ENCODE data around the gene RGR. TPM values are rescaled to one million over a fixed set of nuclear protein-coding genes. Genes with fewer than 3 reads are reported as not detected.
A peak's percentile ranks its signal among the peaks of the same experiment; 100 is the strongest.

RGR gene
- total RNA-seq, 1 experiment from 2014 or later = not detected

- no peak for TF ChIP-seq EZH2phosphoT487 (IDR thresholded peaks at IDR 0.05; ENCODE audit: borderline replicate concordance, low read length)
- no peak for TF ChIP-seq CTCF (conservative IDR thresholded peaks at IDR 0.05; ENCODE audit: low read depth, low read length)
- Histone ChIP-seq H2AFZ (ENCODE audit: low read length) (no peak overlapping the region), H3K79me2 (ENCODE audit: low read length) (no peaks in the 10 kb centered on the region), H3K4me1 (ENCODE audit: insufficient read depth, low read length) (no peaks in the 10 kb centered on the region), H4K20me1 (ENCODE audit: low read length) (no peaks in the 10 kb centered on the region), H3K4me2 (ENCODE audit: low read length) (no peak overlapping the region), H3K9me2 (replicated peaks; ENCODE audit: low read length) (no peaks in the 10 kb centered on the region), H3K4me3 (ENCODE audit: low read length) (no peak overlapping the region), H3K27me3 (ENCODE audit: low read length) (0 out of 2 replicates have a peak, but pooled peaks cover 6% of the 10 kb centered on the region), H3K9me3 (ENCODE audit: low read length) (no peaks in the 10 kb centered on the region), H3F3A (ENCODE audit: low read length, unreplicated experiment) (no peaks in the 10 kb centered on the region), H3K36me3 (ENCODE audit: low read depth, low read length) (no peaks in the 10 kb centered on the region), H3K9ac (ENCODE audit: low read length) (no peak overlapping the region), H3K27ac (ENCODE audit: low read length) (no peak overlapping the region)
- ATAC-seq = no peak
- CTCF ChIA-PET = no interaction called here
- POLR2A ChIA-PET (ENCODE audit: unreplicated experiment) = no interaction called here
- no TSS peak for BruUV-seq (replicated peaks)
- DNase-seq = no peak
- intact Hi-C loops (cut with micrococcal nuclease) = no loop called here
Measured at GRCh38 chr10:84254552-84255478, 10.0 kb downstream of the RGR start.

GRCh38 chr10:84256510-84257342, 11.9 kb downstream of the RGR start:
- H3F3A ChIP-seq (ENCODE audit: low read length, unreplicated experiment) = no peaks in the 10 kb centered on the region
- H3K4me2 ChIP-seq (ENCODE audit: low read length) = no peak overlapping the region
- intact Hi-C loops (cut with micrococcal nuclease) = no loop called here
- no TSS peak for BruUV-seq (replicated peaks)
- DNase-seq = no peak
- POLR2A ChIA-PET (ENCODE audit: unreplicated experiment) = no interaction called here
- H3K4me1 ChIP-seq (ENCODE audit: insufficient read depth, low read length) = no peaks in the 10 kb centered on the region
- H3K4me3 ChIP-seq (ENCODE audit: low read length) = no peak overlapping the region
- H3K27me3 ChIP-seq (ENCODE audit: low read length) = 0 out of 2 replicates have a peak, but pooled peaks cover 2% of the 10 kb centered on the region
- H3K9me3 ChIP-seq (ENCODE audit: low read length) = no peaks in the 10 kb centered on the region
- H4K20me1 ChIP-seq (ENCODE audit: low read length) = no peaks in the 10 kb centered on the region
- H3K36me3 ChIP-seq (ENCODE audit: low read depth, low read length) = no peaks in the 10 kb centered on the region
- no peaks in the 10 kb centered on the region for H3K79me2 ChIP-seq (ENCODE audit: low read length)
- ATAC-seq = no peak
- no peak overlapping the region for H2AFZ ChIP-seq (ENCODE audit: low read length)
- CTCF ChIA-PET = no interaction called here
- TF ChIP-seq EZH2 (IDR thresholded peaks at IDR 0.05; ENCODE audit: low read length, unreplicated experiment) = no peak
- TF ChIP-seq CTCF (conservative IDR thresholded peaks at IDR 0.05; ENCODE audit: low read depth, low read length) = 0 out of 2 replicates have a peak, but pooled peaks have one; percentile 10
- no peak for TF ChIP-seq EZH2phosphoT487 (IDR thresholded peaks at IDR 0.05; ENCODE audit: borderline replicate concordance, low read length)
- no peak overlapping the region for H3K27ac ChIP-seq (ENCODE audit: low read length)
- H3K9ac ChIP-seq (ENCODE audit: low read length) = no peak overlapping the region
- no peaks in the 10 kb centered on the region for H3K9me2 ChIP-seq (replicated peaks; ENCODE audit: low read length)

Measured in PC-3 (cell line).